Esophagus squamous epithelium (tissue), 5 donors: Measurements from ENCODE around the gene CD44. TPM values are rescaled to one million over a fixed set of nuclear protein-coding genes. Genes with fewer than 3 reads are reported as not detected.

Source experiments
- DNase-seq: peaks from one replicate; lab custom pipeline; 2025; lab: John Stamatoyannopoulos, UW
- H3K27ac ChIP-seq, 4 donors: fragments of 200-600 bp; sonication (generic); one replicate each; pipeline ENCODE4 v1.5.1; 2016 to 2019; ENCODE audit warnings: mild to moderate bottlenecking in 1 of 4
- H3K27me3 ChIP-seq, 4 donors: fragments of 200-600 bp; sonication (generic); 1 replicate in 3 of 4; 2 replicates in 1 of 4; pipeline versions ENCODE4 v1.5.1 to v1.6.0; 2017 to 2021; ENCODE audit warnings: antibody characterized with exemption in 1 of 4
- H3K36me3 ChIP-seq, 3 donors: fragments of 200-600 bp; sonication (generic); one replicate each; pipeline ENCODE4 v1.5.1; 2016 to 2019
- H3K4me1 ChIP-seq, 3 donors: fragments of 200-600 bp; sonication (generic); one replicate each; pipeline ENCODE4 v1.5.1; 2017 to 2019
- H3K4me3 ChIP-seq, 4 donors: fragments of 200-600 bp; sonication (generic); 1 replicate in 3 of 4; 2 replicates in 1 of 4; pipeline ENCODE4 v1.5.1; 2016 to 2019; ENCODE audit warnings: mild to moderate bottlenecking in 2 of 4, moderate library complexity in 1 of 4
- H3K9me3 ChIP-seq, 3 donors: fragments of 200-600 bp; sonication (generic); one replicate each; pipeline ENCODE4 v1.5.1; 2016 to 2019
- POLR2A ChIP-seq, 4 donors: fragments of 450-650 bp; IDR thresholded peaks; one replicate each; pipeline ENCODE4 v1.6.1; 2017; ENCODE audit warnings: antibody characterized with exemption in 4 of 4, mild to moderate bottlenecking in 4 of 4, moderate library complexity in 3 of 4
- WGBS, 2 donors: methylation state at CpG; one replicate each; pipeline ENCODE4 v1.1.5; 2018; 5-methylcytosine and 5-hydroxymethylcytosine counted together
- intact Hi-C: fragments of 100-400 bp; cut with DNase I; formaldehyde crosslinking; loops from one replicate; pipeline ENCODE4 v1.15.0; 2022
- total RNA-seq, 4 donors: library from RNA; depleted of rRNA; stranded (reverse); fragments of >200 nt; gene quantifications; one replicate each; pipeline ENCODE4 v1.1.0, GENCODE V29; 2016
- TF ChIP-seq, protein P1 (sequence below), 6 experiments: fragments of 450-650 bp in 4 of 6; fragments of 200-600 bp in 2 of 6; sonication (generic) in 2 of 6; IDR thresholded peaks; one replicate each; pipeline ENCODE4 v1.5.1; 2016 to 2019; ENCODE audit warnings: antibody characterized with exemption in 6 of 6, mild to moderate bottlenecking in 4 of 6, moderate library complexity in 4 of 6
- donor health status: DM: yes; HTN: yes; CAD: no.

CD44 gene
- total RNA-seq, 4 donors from 2014 or later: 418 to 565 (median 463) TPM

DNA sequence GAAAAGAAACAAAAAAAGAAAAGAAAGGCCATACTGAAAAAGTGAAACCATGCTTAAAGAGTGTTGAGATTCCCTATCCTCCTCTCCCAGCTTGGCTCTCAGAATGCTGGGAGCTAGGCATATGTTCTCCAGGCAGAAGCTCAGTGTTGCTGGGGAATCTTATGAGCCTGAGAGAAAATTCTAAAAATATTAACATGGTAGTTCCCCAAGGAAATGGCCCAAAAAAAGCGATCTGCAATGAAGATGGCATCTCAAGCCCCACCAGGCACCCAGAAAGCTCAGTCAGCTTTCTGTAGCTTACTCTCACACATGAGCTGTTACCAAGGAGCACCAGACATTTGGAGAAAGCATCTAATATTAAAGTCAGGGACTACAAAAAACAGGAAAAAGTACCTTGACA lies 94.5 kb downstream of the CD44 start:
- 71 to 100% methylated on average over 1 of the region's 1 CpG for WGBS, 2 donors
- no peaks in the 10 kb centered on the region for H3K9me3 ChIP-seq
- H3K4me1 ChIP-seq: peaks cover 4 to 29% (median 11%) of the 10 kb centered on the region in 3 donors
- no peaks in the 10 kb centered on the region for H3K27me3 ChIP-seq
- peak overlapping the region in 2 of 4 donors; percentile 3 to 51 for H3K27ac ChIP-seq
- H3K4me3 ChIP-seq: no peak overlapping the region
- no peak for DNase-seq
- intact Hi-C loops: no loop called here
- no peak for TF ChIP-seq POLR2A (IDR thresholded peaks at IDR 0.05)
- TF ChIP-seq, protein P1, sequence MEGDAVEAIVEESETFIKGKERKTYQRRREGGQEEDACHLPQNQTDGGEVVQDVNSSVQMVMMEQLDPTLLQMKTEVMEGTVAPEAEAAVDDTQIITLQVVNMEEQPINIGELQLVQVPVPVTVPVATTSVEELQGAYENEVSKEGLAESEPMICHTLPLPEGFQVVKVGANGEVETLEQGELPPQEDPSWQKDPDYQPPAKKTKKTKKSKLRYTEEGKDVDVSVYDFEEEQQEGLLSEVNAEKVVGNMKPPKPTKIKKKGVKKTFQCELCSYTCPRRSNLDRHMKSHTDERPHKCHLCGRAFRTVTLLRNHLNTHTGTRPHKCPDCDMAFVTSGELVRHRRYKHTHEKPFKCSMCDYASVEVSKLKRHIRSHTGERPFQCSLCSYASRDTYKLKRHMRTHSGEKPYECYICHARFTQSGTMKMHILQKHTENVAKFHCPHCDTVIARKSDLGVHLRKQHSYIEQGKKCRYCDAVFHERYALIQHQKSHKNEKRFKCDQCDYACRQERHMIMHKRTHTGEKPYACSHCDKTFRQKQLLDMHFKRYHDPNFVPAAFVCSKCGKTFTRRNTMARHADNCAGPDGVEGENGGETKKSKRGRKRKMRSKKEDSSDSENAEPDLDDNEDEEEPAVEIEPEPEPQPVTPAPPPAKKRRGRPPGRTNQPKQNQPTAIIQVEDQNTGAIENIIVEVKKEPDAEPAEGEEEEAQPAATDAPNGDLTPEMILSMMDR (IDR thresholded peaks at IDR 0.05): no peak
- H3K36me3 ChIP-seq: peaks cover 0 to 31% (median 11%) of the 10 kb centered on the region in 3 donors

DNA sequence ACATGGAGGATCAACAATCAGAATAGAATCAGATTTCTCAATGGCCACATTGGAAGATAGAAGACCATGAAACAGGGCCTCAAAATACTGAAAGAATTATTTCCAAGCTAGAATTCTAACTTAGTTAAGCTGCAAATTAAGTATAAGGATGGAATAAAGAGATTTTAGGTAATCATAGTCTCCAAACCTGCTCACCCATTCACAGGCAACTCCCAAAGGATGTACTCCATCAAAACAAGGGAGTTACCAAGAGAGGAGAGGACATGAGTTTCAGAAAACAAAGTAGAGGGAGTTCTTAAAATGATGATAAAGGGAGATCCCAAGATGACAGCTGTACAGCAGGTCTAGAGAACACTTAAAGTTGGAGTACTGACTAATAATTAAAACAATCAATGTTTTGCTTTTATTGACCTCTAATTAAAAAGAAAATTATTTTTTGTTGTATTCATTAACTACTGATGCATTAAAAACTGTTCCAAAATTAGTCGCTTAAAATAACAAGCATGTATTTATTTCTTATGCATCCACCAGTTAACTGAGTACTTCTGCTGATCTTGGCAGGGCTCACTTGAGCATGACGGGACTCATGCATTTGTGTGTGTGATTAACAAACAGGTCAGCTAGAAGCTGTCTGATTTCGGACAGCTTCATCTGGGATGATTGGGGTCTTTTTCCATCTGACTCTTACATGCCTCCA lies 95.6 kb downstream of the CD44 start:
- no peak overlapping the region for H3K27ac ChIP-seq
- WGBS, 2 donors: 88 to 90% methylated on average over 3 of the region's 3 CpGs
- intact Hi-C loops: no loop called here
- no peaks in the 10 kb centered on the region for H3K9me3 ChIP-seq
- no peak for DNase-seq
- peaks cover 4 to 29% (median 11%) of the 10 kb centered on the region in 3 donors for H3K4me1 ChIP-seq
- H3K4me3 ChIP-seq: no peak overlapping the region
- TF ChIP-seq, protein P1 (IDR thresholded peaks at IDR 0.05): no peak
- TF ChIP-seq POLR2A (IDR thresholded peaks at IDR 0.05): no peak
- peaks cover 0 to 20% (median 0%) of the 10 kb centered on the region in 3 donors for H3K36me3 ChIP-seq
- H3K27me3 ChIP-seq: no peaks in the 10 kb centered on the region

DNA sequence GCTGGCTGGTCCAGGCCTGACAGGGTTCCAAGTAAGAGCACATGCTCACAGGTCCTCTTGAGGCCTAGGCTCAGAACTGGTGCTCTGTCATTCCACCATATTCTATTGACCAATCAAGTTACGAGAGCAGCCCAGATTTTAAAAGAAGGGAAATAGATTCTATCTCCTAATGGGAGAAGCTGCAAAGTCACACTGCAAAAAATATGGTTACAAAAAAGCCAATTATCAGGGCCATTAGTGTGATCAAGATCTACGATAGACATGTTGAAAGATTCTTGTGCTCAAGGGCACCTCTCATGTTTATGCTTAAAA lies 96.1 kb downstream of the CD44 start:
- TF ChIP-seq POLR2A (IDR thresholded peaks at IDR 0.05): no peak
- TF ChIP-seq, protein P1 (IDR thresholded peaks at IDR 0.05): no peak
- no peak overlapping the region for H3K4me3 ChIP-seq
- intact Hi-C loops: no loop called here
- peaks cover 0 to 15% (median 0%) of the 10 kb centered on the region in 3 donors for H3K36me3 ChIP-seq
- no peak for DNase-seq
- H3K27me3 ChIP-seq: no peaks in the 10 kb centered on the region
- H3K4me1 ChIP-seq: peaks cover 4 to 29% (median 11%) of the 10 kb centered on the region in 3 donors
- no peak overlapping the region for H3K27ac ChIP-seq
- H3K9me3 ChIP-seq: no peaks in the 10 kb centered on the region
- 89 to 100% methylated on average over 2 of the region's 2 CpGs for WGBS, 2 donors

DNA sequence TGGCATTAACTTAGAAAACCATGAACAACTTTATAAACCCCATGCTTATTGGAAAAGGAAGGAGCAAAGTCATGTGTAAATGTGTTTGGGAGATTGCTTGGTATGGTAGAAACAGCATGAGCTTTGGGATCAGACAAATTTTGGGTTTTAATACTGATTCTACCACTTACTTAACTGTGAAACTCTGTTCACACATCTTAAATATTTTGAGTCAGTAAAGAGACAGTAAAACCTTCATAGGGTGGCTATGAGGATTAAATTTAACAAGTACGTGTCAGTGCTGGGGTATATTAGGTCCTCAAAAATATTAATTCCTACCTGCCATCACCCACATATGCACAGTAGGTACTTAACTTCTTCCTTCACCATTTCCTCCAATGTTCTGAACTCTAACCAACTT lies 96.5 kb downstream of the CD44 start:
- no peaks in the 10 kb centered on the region for H3K9me3 ChIP-seq
- H3K4me1 ChIP-seq: peaks cover 4 to 29% (median 11%) of the 10 kb centered on the region in 3 donors
- peak overlapping the region in 1 of 4 donors; percentile 12 for H3K27ac ChIP-seq
- TF ChIP-seq, protein P1 (IDR thresholded peaks at IDR 0.05): no peak
- TF ChIP-seq POLR2A (IDR thresholded peaks at IDR 0.05): no peak
- 0 to 38% methylated on average over 1 of the region's 1 CpG for WGBS, 2 donors
- H3K27me3 ChIP-seq: no peaks in the 10 kb centered on the region
- no peak for DNase-seq
- H3K36me3 ChIP-seq: peaks cover 0 to 11% (median 0%) of the 10 kb centered on the region in 3 donors
- intact Hi-C loops: no loop called here
- no peak overlapping the region for H3K4me3 ChIP-seq

DNA sequence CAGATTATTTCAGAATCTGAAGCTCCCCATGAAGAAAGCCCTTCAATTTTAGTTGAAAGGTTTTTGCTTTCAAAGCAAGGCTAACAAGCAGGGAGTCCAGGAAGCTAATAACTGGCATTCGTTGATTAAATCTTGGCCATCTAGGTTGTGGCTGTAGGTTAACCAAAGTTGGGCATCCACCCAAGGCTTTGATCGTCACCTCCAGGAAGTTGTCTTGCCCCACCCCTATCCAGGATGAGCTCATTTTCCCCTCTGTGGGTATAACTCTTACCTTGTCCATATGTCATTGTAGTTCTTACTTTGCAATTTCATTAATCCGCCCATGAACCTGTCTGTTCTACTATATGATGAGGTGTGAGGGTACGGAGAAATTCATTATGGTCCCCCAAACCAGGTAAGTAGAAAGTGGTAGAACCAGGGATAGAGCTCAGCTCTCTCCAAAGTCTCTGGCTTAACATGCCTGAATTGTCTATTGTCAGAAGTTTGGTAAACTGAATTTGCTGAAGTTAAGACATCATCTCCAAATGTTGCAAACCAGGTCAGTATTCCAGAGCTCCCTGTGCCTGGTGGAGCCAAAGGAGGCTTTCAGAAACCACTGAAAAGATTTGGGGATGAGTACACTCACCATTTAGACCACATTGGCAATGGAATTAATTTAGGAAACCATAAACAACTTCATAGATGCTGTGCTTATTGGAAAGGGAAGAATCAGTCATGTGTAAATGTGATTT lies 97.1 kb downstream of the CD44 start:
- Histone ChIP-seq H3K4me1 (peaks cover 4 to 29% (median 11%) of the 10 kb centered on the region in 3 donors), H3K27me3 (no peaks in the 10 kb centered on the region), H3K27ac (peak overlapping the region in 2 of 4 donors; percentile 8 to 53), H3K36me3 (peaks cover 0 to 5% (median 0%) of the 10 kb centered on the region in 3 donors), H3K4me3 (no peak overlapping the region), H3K9me3 (no peaks in the 10 kb centered on the region)
- no peak for DNase-seq
- WGBS, 2 donors: 55 to 57% methylated on average over 4 of the region's 4 CpGs
- intact Hi-C loops: no loop called here
- TF ChIP-seq, protein P1 (IDR thresholded peaks at IDR 0.05): no peak
- TF ChIP-seq POLR2A (IDR thresholded peaks at IDR 0.05): no peak
